GM21529 (cell line): Measurements from ENCODE around the gene USP26.
"Not testable (repeated sequence)": the region's sequence is repeated elsewhere in the genome, so short reads cannot be mapped to it uniquely, and the experiment has no call there.

Experiments
- ATAC-seq: cut with Tn5 transposase; IDR thresholded peaks from one replicate; pipeline ENCODE4 v1.9.1; 2021; ENCODE audit not compliant: unreplicated experiment

The USP26 gene, protein sequence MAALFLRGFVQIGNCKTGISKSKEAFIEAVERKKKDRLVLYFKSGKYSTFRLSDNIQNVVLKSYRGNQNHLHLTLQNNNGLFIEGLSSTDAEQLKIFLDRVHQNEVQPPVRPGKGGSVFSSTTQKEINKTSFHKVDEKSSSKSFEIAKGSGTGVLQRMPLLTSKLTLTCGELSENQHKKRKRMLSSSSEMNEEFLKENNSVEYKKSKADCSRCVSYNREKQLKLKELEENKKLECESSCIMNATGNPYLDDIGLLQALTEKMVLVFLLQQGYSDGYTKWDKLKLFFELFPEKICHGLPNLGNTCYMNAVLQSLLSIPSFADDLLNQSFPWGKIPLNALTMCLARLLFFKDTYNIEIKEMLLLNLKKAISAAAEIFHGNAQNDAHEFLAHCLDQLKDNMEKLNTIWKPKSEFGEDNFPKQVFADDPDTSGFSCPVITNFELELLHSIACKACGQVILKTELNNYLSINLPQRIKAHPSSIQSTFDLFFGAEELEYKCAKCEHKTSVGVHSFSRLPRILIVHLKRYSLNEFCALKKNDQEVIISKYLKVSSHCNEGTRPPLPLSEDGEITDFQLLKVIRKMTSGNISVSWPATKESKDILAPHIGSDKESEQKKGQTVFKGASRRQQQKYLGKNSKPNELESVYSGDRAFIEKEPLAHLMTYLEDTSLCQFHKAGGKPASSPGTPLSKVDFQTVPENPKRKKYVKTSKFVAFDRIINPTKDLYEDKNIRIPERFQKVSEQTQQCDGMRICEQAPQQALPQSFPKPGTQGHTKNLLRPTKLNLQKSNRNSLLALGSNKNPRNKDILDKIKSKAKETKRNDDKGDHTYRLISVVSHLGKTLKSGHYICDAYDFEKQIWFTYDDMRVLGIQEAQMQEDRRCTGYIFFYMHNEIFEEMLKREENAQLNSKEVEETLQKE

DNA sequence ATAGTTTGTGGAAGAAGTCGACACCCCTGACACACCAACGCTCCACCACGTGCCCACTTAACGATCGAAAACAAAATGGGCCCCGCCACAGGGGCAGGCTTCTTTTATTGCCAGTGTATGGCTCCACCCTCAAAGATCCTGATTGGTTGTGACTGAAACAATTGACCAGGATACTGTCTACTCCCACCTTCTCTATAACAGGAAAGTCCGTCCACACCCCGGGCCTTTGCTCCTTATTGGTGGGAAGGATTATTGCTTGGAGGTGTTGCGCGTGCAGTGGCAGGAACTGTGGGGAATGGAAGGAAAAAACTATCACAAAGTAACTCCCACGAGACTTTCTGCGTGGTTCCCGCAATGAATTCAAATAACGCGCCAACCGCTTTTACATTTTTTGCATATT is at the start of gene USP26:
TSS of gene USP26 (minus strand) at position 79 of the 400 bp plus-strand sequence. CDS start 68,889 bp downstream, outside the sequence.
- ATAC-seq, result no peak

DNA sequence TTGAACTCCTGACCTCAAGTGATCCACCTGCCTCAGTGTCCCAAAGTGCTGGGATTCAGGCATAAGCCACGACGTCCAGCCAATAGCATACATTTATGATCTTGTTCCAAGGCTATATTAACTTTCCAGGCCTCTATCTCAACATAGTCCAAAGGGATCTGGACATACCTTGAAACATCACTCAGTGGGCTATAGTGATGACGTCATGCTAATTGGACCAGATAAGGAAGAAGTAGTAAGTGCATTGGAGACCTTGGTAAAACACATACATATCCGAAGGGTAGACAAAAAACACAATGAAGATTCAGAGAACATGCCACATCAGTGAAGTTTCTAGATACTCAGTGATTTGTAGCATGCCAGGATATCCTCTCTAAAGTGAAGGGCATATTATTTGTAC is 37.4 kb upstream of the USP26 start:
- no peak for ATAC-seq

DNA sequence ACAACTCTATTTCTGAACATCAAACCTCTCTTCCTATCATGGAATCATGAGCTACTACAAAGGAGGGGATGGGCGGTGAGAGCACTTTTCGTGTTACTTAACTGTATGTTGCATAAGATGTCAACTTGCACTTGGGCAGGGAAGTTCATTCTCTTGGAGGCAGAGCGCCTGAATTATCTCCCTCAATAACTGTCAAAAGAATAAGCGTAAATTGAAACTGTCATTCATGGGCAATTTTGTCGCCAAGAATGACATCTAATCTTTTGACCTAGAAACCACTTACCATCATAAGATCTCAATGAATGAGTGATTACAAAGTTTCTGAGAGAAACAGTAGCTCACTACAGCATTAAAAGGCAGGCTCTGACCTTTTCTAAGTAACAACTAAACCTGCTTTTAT is 23.5 kb upstream of the USP26 start:
- ATAC-seq, result no peak

DNA sequence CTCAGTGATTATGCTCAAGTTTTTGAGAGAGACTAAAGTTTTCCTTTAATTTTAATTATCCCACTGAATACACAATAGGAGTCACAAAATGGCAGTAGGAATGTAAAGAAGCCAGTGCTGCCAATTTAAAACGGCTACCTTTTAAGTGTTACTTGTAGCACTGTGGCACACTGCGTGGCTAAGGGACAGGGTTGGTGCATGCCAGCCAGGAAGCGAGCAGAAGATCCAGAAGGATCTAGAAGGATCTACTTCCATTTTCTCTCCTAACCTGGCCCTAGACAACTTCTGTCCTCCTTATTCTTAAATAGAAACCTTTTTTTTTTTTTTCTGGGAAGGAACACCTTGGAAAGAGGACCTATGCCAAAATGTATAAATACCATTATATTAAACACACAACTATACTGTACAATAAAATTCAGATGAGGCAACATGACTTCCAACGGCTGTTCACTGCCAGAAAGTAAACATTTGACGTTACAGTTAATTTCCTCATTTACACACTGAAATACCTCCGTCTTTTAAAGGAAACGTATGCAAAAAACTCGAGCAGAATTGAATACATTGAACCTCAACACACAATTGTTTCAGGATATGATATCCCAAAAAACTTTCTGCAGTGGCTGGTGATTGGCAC is 2.7 kb downstream of the USP26 start:
- no peak for ATAC-seq

DNA sequence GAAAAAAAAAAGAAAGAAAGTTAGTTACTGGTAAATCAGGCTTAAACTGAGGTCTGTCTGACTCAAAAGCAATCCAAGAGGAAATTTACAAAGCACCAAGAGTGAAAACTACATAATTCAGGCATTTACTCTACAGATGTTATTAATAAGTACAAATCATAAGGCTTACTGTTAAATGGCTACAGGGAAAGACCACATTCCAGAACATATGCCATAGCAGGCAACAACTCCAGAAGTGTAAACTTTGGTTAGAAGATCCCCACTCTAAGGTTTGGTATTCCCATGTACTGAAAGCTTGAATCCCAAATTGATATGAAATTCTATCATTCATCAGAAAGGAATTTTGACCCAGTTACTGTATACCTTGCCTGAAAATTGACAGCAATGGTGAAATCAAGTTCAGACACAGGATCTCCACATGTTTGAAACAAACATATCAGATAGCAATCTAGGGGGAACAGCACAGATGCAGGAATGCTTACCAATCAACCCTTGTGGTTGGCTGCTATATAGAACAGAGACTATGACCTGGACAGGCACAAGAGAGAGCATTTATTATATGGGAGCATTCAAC is 6.6 kb downstream of the USP26 start:
- no peak for ATAC-seq

DNA sequence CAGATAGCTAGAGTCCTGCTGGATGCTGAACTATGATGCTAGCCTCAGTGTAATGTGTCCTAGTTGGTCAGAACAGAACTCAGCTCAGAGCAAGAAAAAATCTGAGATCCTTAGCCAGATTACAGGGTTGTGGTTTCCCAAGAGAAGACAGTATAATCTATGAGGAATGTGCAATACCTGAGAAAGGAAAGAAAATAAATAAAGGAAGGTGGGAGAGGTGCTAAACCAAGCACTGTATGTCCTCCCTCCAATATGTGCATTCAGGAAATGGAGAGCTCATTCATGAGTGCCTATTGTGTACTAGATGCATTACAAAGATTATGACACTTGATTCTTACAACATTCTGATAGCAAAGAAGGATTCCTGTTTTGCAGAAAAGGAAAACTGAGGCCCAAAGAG is 7.5 kb downstream of the USP26 start:
- ATAC-seq, result no peak

DNA sequence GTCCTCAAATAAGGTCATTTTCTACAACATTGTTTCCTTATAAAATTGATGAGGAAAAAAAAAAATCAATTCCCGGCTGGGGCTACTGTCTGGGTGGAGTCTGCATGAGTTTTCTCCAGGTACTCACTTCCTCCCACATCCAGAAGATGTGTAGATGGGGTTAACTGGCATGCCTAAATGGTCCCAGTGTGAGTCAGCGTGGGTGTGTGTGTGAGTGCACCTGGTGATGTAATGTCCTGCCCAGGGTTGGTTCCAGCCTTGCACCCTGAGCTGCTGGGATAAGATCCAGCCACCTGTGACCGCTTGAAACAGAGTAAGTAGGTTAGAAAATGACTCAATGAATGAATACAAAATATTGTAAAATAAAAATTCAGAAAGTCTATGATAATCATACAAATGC is 11.1 kb downstream of the USP26 start:
- no peak for ATAC-seq

DNA sequence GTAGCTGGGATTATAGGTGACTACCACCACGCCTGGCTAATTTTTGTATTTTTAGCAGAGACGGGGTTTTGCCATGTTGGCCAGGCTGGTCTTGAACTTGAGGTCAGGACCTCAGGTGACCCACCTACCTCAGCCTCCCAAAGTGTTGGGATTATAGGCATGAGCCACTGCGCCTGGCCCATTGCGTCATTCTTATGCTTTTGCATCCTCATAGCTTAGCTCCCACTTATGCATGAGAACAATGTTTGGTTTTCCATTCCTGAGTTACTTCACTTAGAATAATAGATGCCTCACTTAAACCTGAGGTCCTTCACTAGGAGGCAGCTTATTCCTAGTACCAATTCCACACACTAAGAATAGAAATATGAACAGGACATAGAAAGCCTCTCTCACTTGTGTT is 11.9 kb downstream of the USP26 start:
- ATAC-seq, result not testable (repeated sequence)

DNA sequence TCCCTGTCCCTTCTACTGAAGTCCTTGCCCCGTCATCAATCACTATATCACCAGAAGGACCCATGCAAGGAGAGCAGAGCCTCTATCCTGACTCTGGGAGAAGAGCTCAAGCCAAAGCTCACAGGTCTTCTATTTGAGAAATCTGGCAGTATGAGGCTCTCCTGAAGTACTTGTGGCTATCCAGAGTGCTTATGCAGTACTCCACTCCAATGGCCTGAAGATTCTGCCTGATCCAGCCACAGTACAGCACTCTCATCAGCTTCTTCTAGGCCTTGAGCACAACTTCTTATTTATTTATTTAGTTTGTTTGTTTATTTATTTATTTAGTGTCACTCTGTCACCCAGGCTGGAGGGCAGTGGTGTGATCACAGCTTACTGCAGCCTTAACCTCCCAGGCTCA is 13.0 kb downstream of the USP26 start:
- no peak for ATAC-seq

DNA sequence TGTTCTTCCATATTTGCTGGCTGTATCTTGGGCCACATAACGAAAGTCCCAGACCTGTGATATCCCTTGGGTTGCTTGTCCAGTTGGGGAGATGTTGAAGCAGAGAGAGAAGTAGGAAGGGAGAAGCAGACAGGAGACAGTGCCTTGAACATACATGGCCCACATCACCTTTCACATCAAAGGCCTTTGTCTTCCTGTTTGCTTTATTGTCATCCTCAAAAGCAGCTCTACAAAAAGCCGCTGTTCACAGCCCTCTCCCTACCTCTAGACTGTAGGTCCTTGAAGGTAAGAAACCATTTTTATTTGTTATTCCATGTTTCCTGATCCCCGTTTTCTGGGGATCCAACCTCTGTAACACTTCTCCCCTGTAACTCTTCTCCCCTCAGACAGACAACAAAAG is 14.9 kb downstream of the USP26 start:
- ATAC-seq, result no peak

DNA sequence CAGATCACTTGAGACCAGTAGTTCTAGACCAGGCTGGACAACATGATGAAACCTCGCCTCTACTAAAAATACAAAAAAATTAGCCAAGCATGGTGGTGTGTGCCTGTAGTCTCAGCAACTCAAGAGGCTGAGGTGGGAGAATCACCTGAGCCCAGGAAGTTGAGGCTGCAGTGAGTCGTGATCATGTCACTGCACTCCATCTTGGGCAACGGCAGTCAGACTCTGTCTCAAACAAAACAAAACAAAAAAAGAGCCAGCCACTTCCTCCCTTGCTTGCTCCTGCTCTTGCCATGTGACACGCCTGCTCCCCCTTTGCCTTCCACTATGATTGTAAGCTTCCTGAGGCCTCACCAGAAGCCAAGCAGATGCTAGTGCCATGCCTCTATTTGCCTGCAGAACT is 19.1 kb downstream of the USP26 start:
- not testable (repeated sequence) for ATAC-seq

DNA sequence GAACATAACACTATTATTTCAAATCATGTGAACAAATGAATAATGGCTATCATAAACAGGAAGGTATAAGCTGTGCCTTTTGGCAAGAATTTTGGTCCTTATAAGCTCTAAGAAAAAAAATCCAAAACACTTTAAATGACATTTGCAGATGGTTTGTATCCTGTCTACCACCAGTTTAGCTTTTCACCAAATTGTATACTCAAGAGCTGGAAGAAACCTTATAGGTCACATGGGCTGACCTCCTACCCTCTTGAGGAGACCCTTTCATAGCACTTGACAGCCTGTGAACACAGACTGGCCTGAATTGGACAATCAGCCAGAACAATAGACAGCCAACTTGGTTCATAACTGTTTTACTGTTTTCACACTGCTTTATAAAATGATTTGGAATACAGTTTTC is 24.3 kb downstream of the USP26 start:
- no peak for ATAC-seq

DNA sequence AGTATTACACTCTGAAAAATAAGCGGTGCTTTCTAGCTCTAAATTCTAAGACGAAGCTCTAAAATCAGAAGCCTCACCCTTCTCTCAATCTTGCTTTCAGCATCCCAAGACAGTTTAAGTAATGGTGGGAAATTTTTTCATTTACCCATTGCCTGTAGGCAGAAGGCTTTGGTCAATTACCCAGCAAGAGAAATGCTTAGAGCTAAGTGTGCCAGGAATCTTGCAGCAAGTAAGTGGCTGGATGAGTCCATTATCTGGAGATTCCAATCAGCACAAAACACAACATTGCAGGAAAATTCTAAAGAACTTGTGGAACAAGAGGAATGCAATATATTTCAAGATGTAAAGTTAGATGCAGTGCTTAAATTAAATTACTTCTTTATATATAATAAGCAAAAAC is 28.4 kb downstream of the USP26 start:
- ATAC-seq, result no peak

DNA sequence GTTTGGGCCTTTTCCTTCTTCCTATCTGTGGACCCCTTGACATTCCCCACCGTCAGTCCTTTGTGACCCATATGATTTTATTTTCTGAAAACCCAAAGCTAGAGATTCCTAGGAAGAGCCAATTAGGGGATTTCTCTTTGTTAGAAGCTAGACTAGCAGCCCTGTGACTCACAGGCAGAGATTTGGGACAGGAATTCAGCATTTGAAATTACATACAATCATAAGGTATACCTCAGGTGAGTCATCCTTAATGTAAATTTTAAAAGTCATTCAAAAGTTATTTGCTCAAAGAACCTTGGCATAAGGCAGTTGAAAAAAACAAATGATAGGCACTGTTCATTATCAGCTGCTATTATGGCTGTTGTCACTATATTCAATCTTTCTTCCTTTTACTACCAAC is 40.6 kb downstream of the USP26 start:
- no peak for ATAC-seq

DNA sequence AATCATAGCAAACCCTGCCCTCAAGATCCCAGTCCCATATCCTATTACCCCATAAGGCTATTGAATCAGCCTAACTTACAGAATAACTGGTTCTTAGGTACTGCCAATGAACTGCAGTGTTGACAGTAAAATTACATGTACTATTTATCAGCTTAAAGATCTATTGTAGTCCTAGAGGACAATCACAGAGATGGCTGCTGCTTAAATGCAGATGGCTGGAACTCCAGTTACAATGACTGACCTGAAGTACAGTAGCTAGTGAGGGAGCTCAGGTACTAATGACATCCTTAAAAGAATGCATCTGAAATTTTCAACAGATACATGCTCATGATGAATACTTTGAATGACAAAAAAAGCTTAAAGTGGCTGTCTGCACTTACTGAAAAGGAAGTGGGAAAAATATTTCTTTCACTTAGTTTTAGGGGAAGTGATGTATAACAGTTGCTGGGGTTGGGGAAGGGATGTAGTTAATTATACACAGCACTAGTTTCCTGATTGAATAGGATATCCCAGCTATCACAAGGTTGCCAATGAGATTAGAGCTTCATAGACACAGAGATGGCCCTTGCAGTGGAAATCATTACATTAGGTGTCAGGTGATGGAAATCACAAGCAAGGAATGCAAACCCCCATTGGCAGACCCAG is 42.0 kb downstream of the USP26 start:
- ATAC-seq, result no peak

DNA sequence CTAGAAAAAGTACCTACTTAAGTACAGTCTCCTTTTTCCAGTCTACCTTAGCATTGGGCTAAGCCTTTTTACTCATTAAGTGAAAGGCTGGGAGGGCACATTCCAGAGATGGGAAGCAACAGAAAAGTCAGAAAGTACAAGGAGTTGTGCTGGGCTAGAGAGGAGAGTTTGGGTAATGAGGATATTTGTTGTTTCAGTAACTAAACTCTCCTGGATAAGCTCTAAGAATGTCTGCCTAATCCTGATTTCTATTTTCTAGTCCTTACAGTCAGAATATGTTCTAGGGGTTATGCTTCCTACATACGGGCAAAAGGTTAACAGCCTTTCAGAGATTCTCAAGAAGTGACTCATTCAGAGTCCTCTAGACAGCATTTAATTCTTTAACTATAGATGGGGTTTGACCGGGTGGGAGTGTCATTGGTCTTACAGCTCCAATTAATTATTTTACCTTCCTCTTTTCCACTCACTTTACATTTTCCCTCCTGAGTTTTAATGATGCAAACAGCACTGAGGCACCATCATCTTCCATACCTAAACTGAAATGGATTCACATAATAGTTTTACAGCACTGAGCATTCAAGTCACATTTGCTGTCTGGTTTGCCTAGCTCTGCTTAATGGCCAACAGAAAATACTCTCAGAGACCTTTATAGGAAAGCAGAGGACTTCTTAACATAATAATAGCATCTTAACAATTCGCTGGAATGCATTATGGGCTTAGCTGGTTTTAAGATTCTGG is 42.9 kb downstream of the USP26 start:
- no peak for ATAC-seq

DNA sequence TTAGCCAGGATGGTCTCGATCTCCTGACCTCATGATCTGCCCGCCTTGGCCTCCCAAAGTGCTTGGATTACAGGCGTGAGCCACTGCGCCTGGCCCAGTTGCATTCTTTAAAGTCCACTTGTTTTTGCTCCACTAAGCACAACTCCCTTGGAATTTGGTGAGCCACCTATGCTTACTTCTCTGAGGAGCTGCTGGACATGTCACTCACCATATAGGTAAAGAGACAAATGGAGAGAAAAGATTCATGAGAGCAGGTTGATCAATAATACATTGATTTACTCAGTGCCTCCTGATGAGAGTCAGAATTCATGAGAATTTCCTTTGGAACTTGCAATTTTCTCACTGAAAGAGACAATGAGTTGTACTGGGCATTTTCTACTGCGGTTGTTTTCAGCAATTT is 48.2 kb downstream of the USP26 start:
- no peak for ATAC-seq

DNA sequence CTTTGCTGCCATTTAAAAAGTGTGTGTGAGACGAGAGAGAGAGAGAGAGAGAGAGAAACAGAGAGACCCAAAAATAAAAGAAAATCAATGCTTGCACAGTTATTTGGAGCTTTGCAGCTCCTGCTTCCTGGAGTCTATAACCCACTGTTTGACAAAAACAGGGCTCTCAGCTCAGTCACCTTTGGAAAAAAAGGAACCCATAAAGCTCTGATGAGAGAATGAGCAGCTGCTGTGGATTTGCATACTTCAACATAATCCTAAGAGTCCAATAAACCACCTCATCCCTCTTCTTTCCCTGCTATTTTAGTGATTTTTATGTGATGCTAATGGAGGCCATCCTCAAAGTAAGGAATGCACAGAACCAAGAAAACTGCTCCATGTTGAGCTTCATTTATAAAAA is 50.3 kb downstream of the USP26 start:
- no peak for ATAC-seq

DNA sequence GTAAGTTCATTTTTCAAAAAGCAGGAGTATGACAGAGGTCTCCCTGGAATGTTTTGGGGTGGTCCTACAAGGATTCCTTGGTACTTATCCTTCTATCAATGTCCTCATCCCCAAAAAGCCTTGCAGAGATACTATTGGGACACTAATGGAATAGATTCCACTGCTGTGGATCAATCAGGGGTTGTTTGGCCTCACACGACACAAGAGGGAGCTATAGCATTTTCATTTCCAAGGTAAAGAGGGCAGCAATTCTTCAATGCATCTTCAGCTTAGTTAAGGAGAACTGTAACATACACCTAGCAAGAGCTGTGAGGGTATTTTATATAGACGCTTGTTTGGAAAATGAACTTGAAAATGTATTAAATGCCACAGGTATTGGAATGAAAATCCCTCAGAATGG is 50.9 kb downstream of the USP26 start:
- no peak for ATAC-seq

DNA sequence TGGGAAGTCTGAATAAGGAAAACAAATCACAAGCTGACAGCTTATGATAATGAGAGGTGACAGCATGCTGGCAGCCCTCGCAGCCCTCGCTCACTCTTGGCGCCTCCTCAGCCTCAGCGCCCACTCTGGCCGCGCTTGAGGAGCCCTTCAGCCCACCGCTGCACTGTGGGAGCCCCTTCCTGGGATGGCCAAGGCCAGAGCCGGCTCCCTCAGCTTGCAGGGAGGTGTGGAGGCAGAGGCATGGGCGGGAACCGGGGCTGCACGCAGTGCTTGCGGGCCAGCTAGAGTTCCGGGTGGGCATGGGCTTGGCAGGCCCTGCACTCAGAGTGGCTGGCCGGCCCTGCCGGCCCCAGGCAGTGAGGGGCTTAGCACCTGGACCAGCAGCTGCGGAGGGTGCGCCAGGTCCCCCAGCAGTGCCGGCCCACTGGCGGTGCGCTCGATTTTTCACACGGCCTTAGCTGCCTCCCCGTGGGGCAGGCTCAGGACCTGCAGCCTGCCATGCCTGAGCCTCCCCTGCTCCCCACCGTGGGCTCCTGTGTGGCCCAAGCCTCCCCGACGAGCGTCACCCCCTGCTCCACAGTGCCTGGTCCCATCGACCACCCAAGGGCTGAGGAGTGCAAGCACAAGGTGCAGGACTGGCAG is 52.6 kb downstream of the USP26 start:
- ATAC-seq, result not testable (repeated sequence)
